KMS-11 (cell line): Measurements from ENCODE around the gene FBXO10.

Experiments used
- H2AFZ ChIP-seq: fragments of 200-600 bp; sonication (generic); 2 replicates; pipeline ENCODE4 v1.6.1; 2016; ENCODE audit warnings: antibody characterized with exemption, mixed run types, low read depth
- H3K27ac ChIP-seq: fragments of 200-600 bp; sonication (generic); 2 replicates; pipeline ENCODE4 v1.6.1; 2016; ENCODE audit warnings: mild to moderate bottlenecking, mixed run types
- H3K27me3 ChIP-seq: fragments of 200-600 bp; sonication (generic); 2 replicates; pipeline ENCODE4 v1.6.1; 2017; ENCODE audit warnings: mild to moderate bottlenecking, low read depth, mixed run types, moderate library complexity; ENCODE audit not compliant: insufficient read depth
- H3K36me3 ChIP-seq: fragments of 200-600 bp; sonication (generic); 2 replicates; pipeline ENCODE4 v1.6.1; 2017; ENCODE audit warnings: mild to moderate bottlenecking, mixed run types; ENCODE audit not compliant: insufficient read depth
- H3K4me1 ChIP-seq: fragments of 200-600 bp; sonication (generic); 2 replicates; pipeline ENCODE4 v1.6.1; 2016; ENCODE audit warnings: mild to moderate bottlenecking, low read depth, mixed run types; ENCODE audit not compliant: poor library complexity, severe bottlenecking
- H3K4me2 ChIP-seq: fragments of 200-600 bp; sonication (generic); 2 replicates; pipeline ENCODE4 v1.7.0; 2016; ENCODE audit warnings: mild to moderate bottlenecking, mixed run types
- H3K4me3 ChIP-seq: fragments of 200-600 bp; sonication (generic); IDR thresholded peaks from 2 replicates; pipeline ENCODE4 v1.6.1; 2017; ENCODE audit warnings: low read depth, low read length, mixed read lengths; ENCODE audit not compliant: insufficient read depth
- H3K79me2 ChIP-seq: fragments of 200-600 bp; sonication (generic); 2 replicates; pipeline ENCODE4 v1.6.1; 2016; ENCODE audit warnings: low read depth, mixed run types; ENCODE audit not compliant: insufficient read depth
- H3K9ac ChIP-seq: fragments of 200-600 bp; sonication (generic); 2 replicates; pipeline ENCODE4 v1.6.1; 2016; ENCODE audit warnings: mild to moderate bottlenecking, mixed run types
- H4K20me1 ChIP-seq: fragments of 200-600 bp; sonication (generic); 2 replicates; pipeline ENCODE4 v1.6.1; 2016; ENCODE audit warnings: mild to moderate bottlenecking, mixed run types; ENCODE audit not compliant: insufficient read depth
- TF ChIP-seq, protein P1 (sequence below): fragments of 200-600 bp; sonication (generic); conservative IDR thresholded peaks from 2 replicates; pipeline ENCODE4 v1.6.1; 2017; ENCODE audit warnings: low read depth, mild to moderate bottlenecking, antibody characterized with exemption, low read length, moderate library complexity, mixed read lengths

Gene FBXO10

DNA sequence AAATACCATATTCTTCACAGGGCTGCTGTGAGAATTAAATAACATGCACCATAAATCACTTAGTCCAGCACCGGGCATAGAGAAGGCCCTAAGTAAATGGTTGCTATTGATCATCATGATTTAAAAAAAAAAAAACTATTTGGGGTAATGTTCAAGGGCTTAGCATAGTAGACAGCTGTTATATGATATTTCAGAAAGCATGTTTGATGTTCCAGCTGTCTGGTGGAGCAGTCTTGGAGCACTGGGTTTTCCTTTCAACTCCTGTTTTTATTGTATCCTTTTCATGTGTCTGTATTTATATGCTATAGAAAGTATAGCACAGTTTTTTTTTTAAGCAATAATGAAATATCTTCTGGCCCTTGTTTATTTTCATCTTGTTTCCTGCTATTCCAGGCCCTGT is 44.2 kb upstream of the FBXO10 start:
- H3K9ac ChIP-seq = no peak overlapping the region
- H3K27me3 ChIP-seq = no peaks in the 10 kb centered on the region
- H3K27ac ChIP-seq = no peak overlapping the region
- no peaks in the 10 kb centered on the region for H4K20me1 ChIP-seq
- TF ChIP-seq, protein P1, sequence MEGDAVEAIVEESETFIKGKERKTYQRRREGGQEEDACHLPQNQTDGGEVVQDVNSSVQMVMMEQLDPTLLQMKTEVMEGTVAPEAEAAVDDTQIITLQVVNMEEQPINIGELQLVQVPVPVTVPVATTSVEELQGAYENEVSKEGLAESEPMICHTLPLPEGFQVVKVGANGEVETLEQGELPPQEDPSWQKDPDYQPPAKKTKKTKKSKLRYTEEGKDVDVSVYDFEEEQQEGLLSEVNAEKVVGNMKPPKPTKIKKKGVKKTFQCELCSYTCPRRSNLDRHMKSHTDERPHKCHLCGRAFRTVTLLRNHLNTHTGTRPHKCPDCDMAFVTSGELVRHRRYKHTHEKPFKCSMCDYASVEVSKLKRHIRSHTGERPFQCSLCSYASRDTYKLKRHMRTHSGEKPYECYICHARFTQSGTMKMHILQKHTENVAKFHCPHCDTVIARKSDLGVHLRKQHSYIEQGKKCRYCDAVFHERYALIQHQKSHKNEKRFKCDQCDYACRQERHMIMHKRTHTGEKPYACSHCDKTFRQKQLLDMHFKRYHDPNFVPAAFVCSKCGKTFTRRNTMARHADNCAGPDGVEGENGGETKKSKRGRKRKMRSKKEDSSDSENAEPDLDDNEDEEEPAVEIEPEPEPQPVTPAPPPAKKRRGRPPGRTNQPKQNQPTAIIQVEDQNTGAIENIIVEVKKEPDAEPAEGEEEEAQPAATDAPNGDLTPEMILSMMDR = no peak
- no peak overlapping the region for H3K4me3 ChIP-seq
- H3K36me3 ChIP-seq = no peaks in the 10 kb centered on the region
- H3K4me1 ChIP-seq = no peaks in the 10 kb centered on the region
- no peak overlapping the region for H3K4me2 ChIP-seq
- no peaks in the 10 kb centered on the region for H3K79me2 ChIP-seq
- no peak overlapping the region for H2AFZ ChIP-seq

DNA sequence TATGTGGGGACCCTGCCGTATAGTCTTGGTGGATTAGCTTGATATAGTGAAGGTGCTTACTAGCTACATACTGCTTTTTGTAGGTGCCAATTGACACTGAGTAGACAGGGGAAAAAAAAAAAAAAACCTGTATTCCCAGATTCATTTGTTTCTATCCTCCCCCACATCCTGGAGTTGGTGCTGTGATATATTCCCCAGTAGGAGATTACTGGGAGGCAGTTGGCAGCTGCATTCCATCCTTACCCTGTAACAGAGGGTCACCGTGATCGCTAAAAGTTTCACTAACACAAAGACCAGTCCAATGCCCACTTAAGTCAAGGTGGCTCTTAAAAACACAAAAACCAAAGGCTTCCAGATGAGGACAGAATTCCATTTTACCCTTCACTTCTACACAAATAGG is 43.6 kb upstream of the FBXO10 start:
- no peak overlapping the region for H2AFZ ChIP-seq
- H3K4me1 ChIP-seq = no peaks in the 10 kb centered on the region
- H3K79me2 ChIP-seq = no peaks in the 10 kb centered on the region
- H3K9ac ChIP-seq = no peak overlapping the region
- H3K36me3 ChIP-seq = no peaks in the 10 kb centered on the region
- no peaks in the 10 kb centered on the region for H4K20me1 ChIP-seq
- TF ChIP-seq, protein P1 = no peak
- no peak overlapping the region for H3K27ac ChIP-seq
- H3K4me2 ChIP-seq = no peak overlapping the region
- no peak overlapping the region for H3K4me3 ChIP-seq
- H3K27me3 ChIP-seq = no peaks in the 10 kb centered on the region

DNA sequence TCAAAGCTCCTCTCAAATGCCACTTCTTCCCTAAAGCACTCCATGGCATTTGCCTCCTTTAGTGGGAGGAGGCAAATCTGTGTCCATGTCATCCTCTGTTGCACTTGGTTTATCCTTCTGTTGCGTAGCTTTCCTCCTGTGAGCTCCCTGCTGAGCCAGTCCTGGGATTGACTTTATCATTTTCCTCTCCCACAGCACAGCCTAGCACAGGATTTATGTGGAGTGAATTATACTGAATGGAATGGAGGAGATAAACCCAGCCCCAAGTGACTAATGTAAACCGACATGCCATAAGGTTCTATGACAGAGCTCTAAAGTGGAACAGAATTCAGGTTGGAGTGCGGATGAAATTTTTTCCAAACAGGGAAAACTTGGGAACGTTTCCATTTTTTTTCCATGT is 42.6 kb upstream of the FBXO10 start:
- Histone ChIP-seq H3K27me3 (no peaks in the 10 kb centered on the region), H4K20me1 (no peaks in the 10 kb centered on the region), H3K4me2 (no peak overlapping the region), H3K4me1 (no peaks in the 10 kb centered on the region), H3K36me3 (no peaks in the 10 kb centered on the region), H3K9ac (no peak overlapping the region), H3K27ac (no peak overlapping the region), H2AFZ (no peak overlapping the region), H3K4me3 (no peak overlapping the region), H3K79me2 (no peaks in the 10 kb centered on the region)
- TF ChIP-seq, protein P1 = no peak

- Histone ChIP-seq H3K79me2 (no peaks in the 10 kb centered on the region), H3K4me2 (no peak overlapping the region), H4K20me1 (no peaks in the 10 kb centered on the region), H3K4me1 (no peaks in the 10 kb centered on the region), H3K27me3 (no peaks in the 10 kb centered on the region), H2AFZ (no peak overlapping the region), H3K36me3 (no peaks in the 10 kb centered on the region), H3K27ac (no peak overlapping the region), H3K4me3 (no peak overlapping the region), H3K9ac (no peak overlapping the region)
- TF ChIP-seq, protein P1 = no peak
These were observed 41.7 kb upstream of the FBXO10 start for GRCh38 chr9:37617832-37618231.
